Smooth muscle cell of the umbilical artery (primary cell): ENCODE results near the gene RBMS2. TPM values are rescaled to one million over a fixed set of nuclear protein-coding genes. Genes with fewer than 3 reads are reported as not detected.

Experiments used
- total RNA-seq: library from RNA; depleted of rRNA; stranded (reverse); fragments of >200 nt; gene quantifications from 2 replicates; pipeline ENCODE4 v1.2.3, GENCODE V29; 2014

RBMS2 gene, protein sequence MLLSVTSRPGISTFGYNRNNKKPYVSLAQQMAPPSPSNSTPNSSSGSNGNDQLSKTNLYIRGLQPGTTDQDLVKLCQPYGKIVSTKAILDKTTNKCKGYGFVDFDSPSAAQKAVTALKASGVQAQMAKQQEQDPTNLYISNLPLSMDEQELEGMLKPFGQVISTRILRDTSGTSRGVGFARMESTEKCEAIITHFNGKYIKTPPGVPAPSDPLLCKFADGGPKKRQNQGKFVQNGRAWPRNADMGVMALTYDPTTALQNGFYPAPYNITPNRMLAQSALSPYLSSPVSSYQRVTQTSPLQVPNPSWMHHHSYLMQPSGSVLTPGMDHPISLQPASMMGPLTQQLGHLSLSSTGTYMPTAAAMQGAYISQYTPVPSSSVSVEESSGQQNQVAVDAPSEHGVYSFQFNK
- 12.5 and 18.4 TPM in 2 replicates for total RNA-seq

DNA sequence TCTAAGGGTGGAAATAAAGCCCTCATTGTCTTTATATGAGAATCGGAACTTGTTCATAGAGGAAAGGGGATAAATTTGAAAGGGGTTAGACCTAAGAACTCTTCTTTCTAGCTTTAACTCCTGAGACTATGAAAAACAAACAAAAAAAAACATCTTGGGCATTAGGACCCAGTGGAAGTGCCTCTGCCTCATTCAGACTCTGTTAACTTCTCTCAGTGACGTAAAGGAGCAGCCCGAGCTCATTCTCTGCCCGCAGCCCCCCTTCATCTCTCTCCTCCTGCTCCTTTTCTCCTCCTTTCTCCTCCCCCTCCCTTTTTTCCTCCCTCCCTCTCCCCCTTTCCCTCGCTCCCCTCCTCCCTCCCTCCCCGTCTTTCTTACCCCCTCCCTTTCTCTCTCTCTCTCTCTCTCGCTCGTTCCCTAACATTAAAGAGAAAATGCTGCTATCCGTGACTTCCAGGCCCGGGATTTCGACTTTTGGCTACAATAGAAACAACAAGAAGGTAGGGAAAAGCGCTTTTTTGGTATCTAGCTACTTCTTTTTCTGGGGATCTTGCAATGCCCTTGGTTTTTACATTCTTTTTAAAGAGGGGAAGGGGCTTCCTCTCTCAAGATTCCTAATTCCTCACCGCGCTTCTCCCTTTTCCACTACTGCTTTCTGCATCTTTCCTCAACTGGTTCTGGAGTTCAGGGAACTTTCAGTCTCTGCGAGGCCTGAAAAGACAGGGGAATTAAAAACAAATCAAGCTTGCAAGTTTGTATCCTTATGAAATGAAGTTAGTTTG is at the start of gene RBMS2:
TSS of gene RBMS2 (plus strand) at position 231 of the 782 bp plus-strand sequence. CDS start at position 435, 204 bp downstream.

DNA sequence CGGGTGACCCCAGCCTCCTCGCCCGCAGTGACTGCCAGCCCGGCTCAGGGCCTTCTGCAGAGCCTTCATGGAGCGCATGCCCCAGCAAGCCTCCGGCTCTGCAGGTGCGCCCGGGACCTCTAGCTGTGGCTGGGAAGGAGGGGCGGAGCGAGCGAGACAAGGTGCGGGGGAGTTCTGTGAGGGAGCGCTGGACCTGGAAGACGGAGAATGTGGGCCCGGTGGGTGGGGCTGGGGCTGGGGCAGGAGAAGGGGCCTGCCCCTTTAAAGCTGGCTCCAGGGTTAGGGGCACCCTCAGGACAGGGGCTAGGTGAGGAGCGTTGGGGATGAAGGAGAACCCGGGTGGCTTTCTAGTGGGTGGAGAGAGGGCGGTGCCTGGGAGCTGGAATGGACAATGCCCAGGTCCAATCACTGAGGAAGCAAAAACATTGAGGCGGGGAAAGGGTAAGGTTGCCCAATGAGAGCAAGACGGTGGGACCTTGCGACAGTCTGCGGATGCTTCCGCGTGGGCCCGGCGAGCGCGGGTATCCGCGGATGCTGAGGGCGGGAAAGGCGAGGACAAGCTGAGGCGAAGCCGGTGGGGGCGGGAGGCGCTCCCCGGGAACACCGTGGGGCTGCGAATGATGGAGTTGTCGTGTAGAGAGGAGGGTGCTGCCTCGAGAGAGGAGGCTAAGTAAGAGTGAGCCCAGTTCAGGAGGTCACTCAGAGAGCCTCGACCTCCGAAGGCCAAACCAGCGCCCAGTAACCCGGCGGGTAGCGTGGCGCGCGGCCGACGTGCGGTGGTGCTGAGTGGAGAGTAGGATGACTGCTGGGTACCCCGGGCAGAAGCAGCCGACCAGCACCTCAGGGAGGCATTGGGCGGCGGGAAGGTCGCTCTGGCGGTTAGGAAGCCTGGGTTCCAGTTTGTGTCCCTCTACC is 33.3 kb upstream of the RBMS2 start, which contains the start of gene GLS2:
TSS of gene GLS2 (minus strand) at position 121 of the 915 bp plus-strand sequence. CDS start at position 78, 43 bp downstream.

DNA sequence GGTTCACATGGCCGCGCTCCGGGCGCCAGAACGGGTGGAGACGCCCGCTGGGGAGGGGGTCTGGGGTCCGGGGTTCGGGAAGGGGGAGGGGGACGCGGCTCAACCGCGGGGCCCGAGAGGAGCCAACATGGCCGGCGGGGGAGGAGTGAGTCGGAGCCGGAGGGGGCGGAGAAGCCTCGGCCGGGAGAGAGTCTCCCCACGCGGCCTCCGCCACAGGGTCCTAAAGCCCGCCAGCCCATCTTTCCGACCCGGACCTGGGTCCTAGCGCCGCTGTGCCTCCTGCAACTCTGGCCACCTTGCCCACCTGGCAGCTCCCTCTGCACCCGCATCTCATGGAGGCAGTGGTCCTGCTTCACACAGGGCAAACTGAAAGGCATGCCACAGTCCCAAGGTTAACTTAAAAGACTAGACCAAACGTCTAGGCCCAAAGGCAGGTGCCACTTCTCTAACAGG is 108.6 kb downstream of the RBMS2 start, which contains the start of gene BAZ2A:
TSS of gene BAZ2A (minus strand) at position 147 of the 453 bp plus-strand sequence. CDS start 12,796 bp downstream, outside the sequence.

Other genes with a start within 250 kb of the RBMS2 start
- gene CS, start 221.5 kb upstream of the RBMS2 start, total RNA-seq = 62.4 and 198 TPM in 2 replicates
- 97.3 and 152 TPM in 2 replicates for gene CNPY2, start 205.8 kb upstream of the RBMS2 start, total RNA-seq
- gene PAN2, start 187.8 kb upstream of the RBMS2 start, total RNA-seq = 15.7 and 22.2 TPM in 2 replicates
- gene IL23A, start 182.9 kb upstream of the RBMS2 start, total RNA-seq = not detected in 2 replicates
- 173 and 265 TPM in 2 replicates for gene STAT2, start 161.7 kb upstream of the RBMS2 start, total RNA-seq
- gene APOF, start 159.0 kb upstream of the RBMS2 start, total RNA-seq = not detected in 2 replicates
- gene TIMELESS, start 72.4 kb upstream of the RBMS2 start, total RNA-seq = 3.6 and 9.3 TPM in 2 replicates
- not detected in 2 replicates for gene MIP, start 67.2 kb upstream of the RBMS2 start, total RNA-seq
- gene SPRYD4, start 53.2 kb upstream of the RBMS2 start, total RNA-seq = 1.2 and 1.4 TPM in 2 replicates
- gene GLS2, start 33.7 kb upstream of the RBMS2 start, total RNA-seq = 0.18 TPM in 1 of 2 replicates, not detected in the other
- 14.0 and 36.8 TPM in 2 replicates for gene BAZ2A, start 108.5 kb downstream of the RBMS2 start, total RNA-seq
- gene ATP5F1B, start 124.2 kb downstream of the RBMS2 start, total RNA-seq = 384 and 483 TPM in 2 replicates
- 70.7 and 102 TPM in 2 replicates for gene PTGES3, start 166.5 kb downstream of the RBMS2 start, total RNA-seq
- gene NACA, start 203.5 kb downstream of the RBMS2 start, total RNA-seq = 802 and 1,064 TPM in 2 replicates
- gene PRIM1, start 230.5 kb downstream of the RBMS2 start, total RNA-seq = 3.3 and 6.8 TPM in 2 replicates
- 5.6 and 39.2 TPM in 2 replicates for gene HSD17B6, start 241.5 kb downstream of the RBMS2 start, total RNA-seq